ENCODE measurements around the gene SFXN5.

The SFXN5 gene

GRCh38 chr2:72920318-72921087 lies 151.0 kb downstream of the SFXN5 start:
- ChIA-PET POLR2A (no interaction called here), CTCF (interaction anchor here (1.2 kb wide), 1 partner anchor 27 kb away, joined by 4 read pairs; no protein-coding TSS in a partner anchor)
- H3K4me1 ChIP-seq (ENCODE audit: control insufficient read depth, insufficient read depth, low read length) = no peaks in the 10 kb centered on the region
- no peak overlapping the region for H3K4me3 ChIP-seq (ENCODE audit: low read depth, low read length)
- H3K27ac ChIP-seq (ENCODE audit: extremely low read depth, low read depth, low read length) = no peak overlapping the region
- H3K9me3 ChIP-seq (ENCODE audit: control insufficient read depth, insufficient read depth, low read depth, low read length) = no peaks in the 10 kb centered on the region
- H3K36me3 ChIP-seq (ENCODE audit: control insufficient read depth in 2 of 2, insufficient read depth in 1 of 2, low read length in 2 of 2) = no peaks in the 10 kb centered on the region
- no peak for TF ChIP-seq ZBTB48 (tag by site-specific recombination; IDR thresholded peaks at IDR 0.05)
- no peak for TF ChIP-seq ZNF514 (tag by site-specific recombination; IDR thresholded peaks at IDR 0.05)
- TF ChIP-seq ZNF10 (tag by site-specific recombination; IDR thresholded peaks at IDR 0.05) = no peak
- TF ChIP-seq WT1 (tag by site-specific recombination; IDR thresholded peaks at IDR 0.05) = no peak

GRCh38 chr2:72919414-72920317 lies 151.8 kb downstream of the SFXN5 start:
- ChIA-PET CTCF (interaction anchor here (0.7 to 1.2 kb wide), 2 partner anchors 26 to 1045 kb away, joined by 3 to 4 read pairs; no protein-coding TSS in a partner anchor), POLR2A (no interaction called here)
- Histone ChIP-seq H3K27ac (ENCODE audit: extremely low read depth, low read depth, low read length) (no peak overlapping the region), H3K4me1 (ENCODE audit: control insufficient read depth, insufficient read depth, low read length) (no peaks in the 10 kb centered on the region), H3K36me3 (ENCODE audit: control insufficient read depth in 2 of 2, insufficient read depth in 1 of 2, low read length in 2 of 2) (no peaks in the 10 kb centered on the region), H3K9me3 (ENCODE audit: control insufficient read depth, insufficient read depth, low read depth, low read length) (no peaks in the 10 kb centered on the region), H3K4me3 (ENCODE audit: low read depth, low read length) (no peak overlapping the region)
- TF ChIP-seq ZNF626 (tag by site-specific recombination; IDR thresholded peaks at IDR 0.05) = no peak
- TF ChIP-seq ZNF707 (tag by site-specific recombination; IDR thresholded peaks at IDR 0.05) = no peak
- TF ChIP-seq ZSCAN5A (tag by site-specific recombination; IDR thresholded peaks at IDR 0.05) = no peak
- TF ChIP-seq ZNF704 (tag by site-specific recombination; IDR thresholded peaks at IDR 0.05) = no peak
- TF ChIP-seq ZNF623 (tag by site-specific recombination; IDR thresholded peaks at IDR 0.05) = no peak
- TF ChIP-seq CTCF (tag by site-specific recombination; IDR thresholded peaks at IDR 0.05) = no peak
- no peak for TF ChIP-seq SALL2 (tag by site-specific recombination; IDR thresholded peaks at IDR 0.05; ENCODE audit: borderline replicate concordance)

GRCh38 chr2:72917877-72918553 lies 153.5 kb downstream of the SFXN5 start:
- ChIA-PET POLR2A (interaction anchor here (0.8 to 1.9 kb wide), 5 partner anchors 11 to 31 kb away, joined by 3 to 9 read pairs (median 3); partner anchors contain the start of gene SPR), CTCF (interaction anchor here (0.6 to 3.4 kb wide), 7 partner anchors 17 to 330 kb away, joined by 3 to 20 read pairs (median 5); partner anchors contain the start of gene SPR)
- Histone ChIP-seq H3K4me3 (ENCODE audit: low read depth, low read length) (peak overlapping the region; percentile 51), H3K9me3 (ENCODE audit: control insufficient read depth, insufficient read depth, low read depth, low read length) (no peaks in the 10 kb centered on the region), H3K27ac (ENCODE audit: extremely low read depth, low read depth, low read length) (peak overlapping the region; percentile 14; the same call in 1 of the 2 replicates), H3K4me1 (ENCODE audit: control insufficient read depth, insufficient read depth, low read length) (no peaks in the 10 kb centered on the region), H3K36me3 (ENCODE audit: control insufficient read depth in 2 of 2, insufficient read depth in 1 of 2, low read length in 2 of 2) (no peaks in the 10 kb centered on the region)
- TF ChIP-seq ZNF239 (tag by site-specific recombination; IDR thresholded peaks at IDR 0.05) (no peak), ZNF114 (tag by site-specific recombination; IDR thresholded peaks at IDR 0.05) (no peak), ZNF654 (tag by site-specific recombination; IDR thresholded peaks at IDR 0.05; ENCODE audit: low read depth) (no peak), ZNF473 (tag by site-specific recombination; IDR thresholded peaks at IDR 0.05) (no peak), SCRT2 (tag by site-specific recombination; IDR thresholded peaks at IDR 0.05) (no peak), ZNF221 (tag by site-specific recombination; IDR thresholded peaks at IDR 0.05; ENCODE audit: borderline replicate concordance) (no peak), PBX3 (CRISPR knock-in tag; IDR thresholded peaks at IDR 0.05) (no peak; the same call in 1 of the 2 replicates), TRIM28 (IDR thresholded peaks at IDR 0.05; ENCODE audit: borderline replicate concordance, low read length) (no peak)

Measured in HEK293 (cell line).